ENCODE results near the gene IL16.

Gene IL16

GRCh38 chr15:81297147-81297572, 100.5 kb downstream of the IL16 start:
- DNase-seq: no peak

GRCh38 chr15:81297603-81298575, 101.2 kb downstream of the IL16 start:
- peak; percentile 55 for DNase-seq

GRCh38 chr15:81298611-81299010, 101.9 kb downstream of the IL16 start:
- no peak for DNase-seq

- no peak for DNase-seq
These were observed 102.5 kb downstream of the IL16 start for GRCh38 chr15:81299156-81299555.

GRCh38 chr15:81299630-81300273, 103.1 kb downstream of the IL16 start:
- DNase-seq: no peak

- no peak for DNase-seq
These were observed 104.7 kb downstream of the IL16 start for GRCh38 chr15:81301385-81301784.

- peak; percentile 82 for DNase-seq
These were observed 105.2 kb downstream of the IL16 start for GRCh38 chr15:81301815-81302399.

- no peak for DNase-seq
These were observed 106.0 kb downstream of the IL16 start for GRCh38 chr15:81302701-81303109.

- peak; percentile 27 for DNase-seq
These were observed 106.9 kb downstream of the IL16 start for GRCh38 chr15:81303244-81304225.

- DNase-seq: peak; percentile 28
These were observed 107.5 kb downstream of the IL16 start for GRCh38 chr15:81304226-81304625.

- DNase-seq: no peak
These were observed 111.6 kb downstream of the IL16 start for GRCh38 chr15:81308260-81308659.

- DNase-seq: no peak
These were observed 113.2 kb downstream of the IL16 start for GRCh38 chr15:81309647-81310450.

GRCh38 chr15:81310480-81310879, 113.8 kb downstream of the IL16 start:
- DNase-seq: no peak

GRCh38 chr15:81311752-81312464, 115.2 kb downstream of the IL16 start:
- no peak for DNase-seq

GRCh38 chr15:81312790-81313543, 116.3 kb downstream of the IL16 start:
- DNase-seq: no peak

GRCh38 chr15:81313686-81314085, 117.0 kb downstream of the IL16 start:
- no peak for DNase-seq

GRCh38 chr15:81314378-81314777, 117.7 kb downstream of the IL16 start:
- DNase-seq: no peak

GRCh38 chr15:81315452-81316175, 118.9 kb downstream of the IL16 start:
- DNase-seq: no peak

- DNase-seq: no peak
These were observed 119.6 kb downstream of the IL16 start for GRCh38 chr15:81316267-81316666.

Measured in activated CD4-positive, alpha-beta T cell treated with anti-CD3 and anti-CD28 coated beads, Interleukin-2, Interleukin-6, amounts not matched to agents 100 ng/mL and 50 ng/mL, durations not matched to agents 16 hours and 8 hours (primary cell).